CD4-positive, alpha-beta T cell treated with Interleukin-4 for 4 hours (primary cell): Measurements from ENCODE around the gene FZD8.

Source experiments
- DNase-seq: peaks from one replicate; pipeline ENCODE4 v3.0.0-alpha.2; 2020

FZD8 gene

GRCh38 chr10:35600193-35600592 lies 41.9 kb downstream of the FZD8 start:
- no peak for DNase-seq

DNA sequence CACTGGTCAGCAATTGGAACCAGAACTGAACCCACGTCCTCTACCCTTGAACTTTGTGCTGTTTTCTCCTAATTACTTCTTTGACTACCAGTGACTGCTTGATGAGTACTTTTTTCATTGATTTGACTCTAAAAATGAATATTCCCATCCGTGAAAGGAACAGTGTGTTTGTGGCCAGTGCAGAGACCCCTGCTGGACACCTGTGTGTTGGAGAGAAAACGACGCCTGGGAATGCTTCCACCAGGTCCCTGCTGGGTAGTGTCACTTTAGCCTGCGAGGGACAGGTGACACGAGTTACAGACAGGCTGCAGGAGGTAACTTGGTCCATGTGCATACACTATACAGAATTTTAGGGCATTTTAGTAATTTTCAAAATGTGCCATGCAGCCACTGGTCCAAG lies 43.7 kb downstream of the FZD8 start:
- no peak for DNase-seq

DNA sequence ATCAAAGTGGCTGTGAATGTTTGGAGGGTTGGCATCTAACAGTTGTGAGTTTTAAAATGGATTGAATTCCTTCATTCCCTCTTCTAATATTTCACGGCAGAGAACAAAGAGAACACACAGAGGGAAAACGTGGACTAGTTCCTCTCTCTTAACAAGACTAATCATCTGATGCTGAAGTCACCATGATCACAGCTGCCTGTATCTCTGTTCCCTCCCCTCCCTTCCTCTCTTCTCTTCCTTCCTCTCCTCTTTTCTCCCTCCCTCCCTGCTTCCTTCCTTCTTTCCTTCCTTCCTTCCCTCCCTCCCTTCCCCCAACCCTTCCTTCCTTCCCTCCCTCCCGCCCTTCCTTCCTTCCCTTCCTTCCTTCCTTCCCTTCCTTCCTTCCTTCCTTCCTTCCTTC lies 47.0 kb downstream of the FZD8 start:
- no peak for DNase-seq

GRCh38 chr10:35594115-35595079 lies 47.7 kb downstream of the FZD8 start:
- DNase-seq = no peak

DNA sequence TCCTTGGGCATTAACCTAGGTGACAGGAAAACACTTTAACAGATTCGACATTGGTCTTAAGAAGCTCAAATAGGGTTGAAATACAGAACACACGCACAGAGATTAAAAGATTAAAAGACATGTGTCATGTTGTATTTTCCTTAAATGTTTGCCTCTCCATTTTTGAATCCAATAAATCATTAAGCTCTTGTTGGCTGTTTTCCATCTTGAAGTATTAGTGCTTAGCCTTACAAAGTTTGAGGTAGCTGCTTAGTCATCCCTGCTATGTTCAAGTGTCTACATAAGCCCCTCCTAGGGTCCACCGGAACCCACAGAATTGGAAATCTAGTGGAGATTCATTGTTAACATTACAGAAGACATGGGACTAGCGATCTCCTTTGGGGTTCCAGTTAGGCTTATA lies 49.7 kb downstream of the FZD8 start:
- DNase-seq = no peak

DNA sequence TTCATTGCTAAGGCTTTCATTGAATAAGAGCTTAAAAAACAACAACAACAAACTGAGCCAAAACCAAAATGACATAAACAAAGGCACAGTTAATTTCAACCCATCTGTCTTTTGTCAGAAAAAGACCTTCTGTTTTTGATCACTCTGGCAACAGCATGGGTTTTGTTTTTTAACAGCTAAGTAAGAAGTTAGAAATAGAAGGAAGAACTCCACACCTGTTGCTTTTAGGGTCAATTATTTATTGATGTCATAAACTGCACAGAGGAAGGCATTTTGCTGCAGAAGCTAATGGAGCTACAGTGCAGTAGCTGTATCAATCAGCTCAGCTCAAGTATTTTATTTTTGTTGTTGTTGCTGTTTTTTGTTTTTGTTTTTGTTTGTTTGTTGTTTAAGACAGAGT lies 53.3 kb downstream of the FZD8 start:
- no peak for DNase-seq
